ENCODE measurements around the gene ANKRD55. TPM values are rescaled to one million over a fixed set of nuclear protein-coding genes. Genes with fewer than 3 reads are reported as not detected.

The ANKRD55 gene
- total and polyA plus RNA-seq, 2 of the 8 experiments (the other 6 are each of a cell fraction or from before 2014, with no cell fraction given) = not detected

- ChIA-PET CTCF (ENCODE audit: partially characterized antibody) (no interaction called here), POLR2A (ENCODE audit: partially characterized antibody) (no interaction called here)
- no peak overlapping the region for H3K4me3 ChIP-seq (ENCODE audit: extremely low read depth in 1 of 4, insufficient read depth in 2 of 4, low read depth in 3 of 4, low read length in 4 of 4)
- no peak overlapping the region for H4K5ac ChIP-seq (ENCODE audit: insufficient read length, low read depth, low read length)
- no peaks in the 10 kb centered on the region for H3K36me3 ChIP-seq (ENCODE audit: control insufficient read depth in 2 of 4, insufficient read depth in 4 of 4, low read length in 3 of 4)
- H3K79me2 ChIP-seq (ENCODE audit: control insufficient read depth in 1 of 2, insufficient read depth in 2 of 2, low read length in 2 of 2) = no peaks in the 10 kb centered on the region
- no peak for DNase-seq (ENCODE audit: low read depth in 1 of 2, low spot score in 2 of 2)
- no peak overlapping the region for H3K4ac ChIP-seq (replicated peaks; ENCODE audit: insufficient read length, low read depth, low read length)
- H3K4me1 ChIP-seq (replicated peaks in 1 of 4; ENCODE audit: control insufficient read depth in 3 of 4, insufficient read depth in 4 of 4, low read length in 3 of 4) = peaks cover 0 to 3% (median 0%) of the 10 kb centered on the region in 4 experiments; a peak in 2 of 7 replicates
- H3K4me2 ChIP-seq (ENCODE audit: insufficient read depth in 1 of 2, low read depth in 2 of 2, low read length in 2 of 2) = no peak overlapping the region
- H3K9ac ChIP-seq (replicated peaks in 1 of 4; ENCODE audit: extremely low read depth in 1 of 4, low read depth in 3 of 4, low read length in 3 of 4) = no peak overlapping the region
- H3K14ac ChIP-seq (ENCODE audit: insufficient read length) = no peak overlapping the region
- H2AFZ ChIP-seq (ENCODE audit: low read length) = no peak overlapping the region
- no peak overlapping the region for H2BK120ac ChIP-seq (replicated peaks; ENCODE audit: low read depth, low read length)
- no peaks in the 10 kb centered on the region for H3K27me3 ChIP-seq (replicated peaks in 1 of 4; ENCODE audit: control insufficient read depth in 3 of 4, extremely low read depth in 1 of 4, insufficient read depth in 3 of 4, low read length in 3 of 4)
- H3K9me3 ChIP-seq (ENCODE audit: insufficient read depth in 2 of 2, low read depth in 1 of 2, low read length in 1 of 2) = no peaks in the 10 kb centered on the region
- no peaks in the 10 kb centered on the region for H3K23me2 ChIP-seq (ENCODE audit: low read depth, low read length)
- H3K27ac ChIP-seq (ENCODE audit: low read depth, low read length) = no peak overlapping the region
- H3K79me1 ChIP-seq (ENCODE audit: low read depth, low read length) = no peaks in the 10 kb centered on the region
- no peak overlapping the region for H3K56ac ChIP-seq (replicated peaks; ENCODE audit: insufficient read length, low read depth, low read length)
- 93% methylated on average over 20 of the region's 20 CpGs; no CpG with 5 or more reads in 1 of the 2 experiments for WGBS, 2 experiments (ENCODE audit: extremely low coverage in 1 of 2, insufficient coverage in 1 of 2, insufficient read length in 1 of 2, insufficient replicate concordance in 2 of 2, low coverage in 1 of 2, low lambda C conversion rate in 2 of 2, missing lambda C conversion rate in 1 of 2)
- H2BK5ac ChIP-seq (ENCODE audit: low read depth, low read length) = no peak overlapping the region
- no peak overlapping the region for H4K8ac ChIP-seq (ENCODE audit: extremely low read depth, insufficient read depth, low read length)
- H3K18ac ChIP-seq (ENCODE audit: extremely low read depth, low read length) = no peak overlapping the region
- H2BK15ac ChIP-seq (ENCODE audit: low read length) = no peak overlapping the region
- no peak for FAIRE-seq
- no peaks in the 10 kb centered on the region for H4K20me1 ChIP-seq (replicated peaks in 1 of 2; ENCODE audit: control insufficient read depth in 1 of 2, insufficient read depth in 2 of 2, low read length in 2 of 2)
- no peak overlapping the region for H2BK12ac ChIP-seq (ENCODE audit: low read depth, low read length)
- no peak overlapping the region for H2AK5ac ChIP-seq (ENCODE audit: low read depth, low read length)
- H3K23ac ChIP-seq (ENCODE audit: insufficient read length) = no peak overlapping the region
- H2BK20ac ChIP-seq (ENCODE audit: low read length) = no peak overlapping the region
- no peak overlapping the region for H4K91ac ChIP-seq (replicated peaks; ENCODE audit: insufficient read length, low read length)
- TF ChIP-seq POLR2AphosphoS5 (IDR thresholded peaks at IDR 0.05; ENCODE audit: low read depth, low read length) = no peak
- TF ChIP-seq EZH2 (IDR thresholded peaks at IDR 0.05; ENCODE audit: low read depth, low read length, severe bottlenecking) = no peak
These were observed 149.8 kb downstream of the ANKRD55 start for GRCh38 chr5:56083286-56083854.
